ENCODE results near the gene C17orf67.

The C17orf67 gene

GRCh38 chr17:56879280-56879679, 45.6 kb upstream of the C17orf67 start:
- no peaks in the 10 kb centered on the region for H3K79me2 ChIP-seq (ENCODE audit: insufficient read depth, low read depth)
- no peak overlapping the region for H2AFZ ChIP-seq (ENCODE audit: low read depth)
- no peaks in the 10 kb centered on the region for H3K27me3 ChIP-seq (ENCODE audit: insufficient read depth, low read depth)
- H3K4me2 ChIP-seq: no peak overlapping the region
- H3K4me3 ChIP-seq (IDR thresholded peaks at IDR 0.05; ENCODE audit: insufficient read depth, low read depth, low read length): no peak overlapping the region
- no peak overlapping the region for H3K27ac ChIP-seq
- TF ChIP-seq, protein P1, sequence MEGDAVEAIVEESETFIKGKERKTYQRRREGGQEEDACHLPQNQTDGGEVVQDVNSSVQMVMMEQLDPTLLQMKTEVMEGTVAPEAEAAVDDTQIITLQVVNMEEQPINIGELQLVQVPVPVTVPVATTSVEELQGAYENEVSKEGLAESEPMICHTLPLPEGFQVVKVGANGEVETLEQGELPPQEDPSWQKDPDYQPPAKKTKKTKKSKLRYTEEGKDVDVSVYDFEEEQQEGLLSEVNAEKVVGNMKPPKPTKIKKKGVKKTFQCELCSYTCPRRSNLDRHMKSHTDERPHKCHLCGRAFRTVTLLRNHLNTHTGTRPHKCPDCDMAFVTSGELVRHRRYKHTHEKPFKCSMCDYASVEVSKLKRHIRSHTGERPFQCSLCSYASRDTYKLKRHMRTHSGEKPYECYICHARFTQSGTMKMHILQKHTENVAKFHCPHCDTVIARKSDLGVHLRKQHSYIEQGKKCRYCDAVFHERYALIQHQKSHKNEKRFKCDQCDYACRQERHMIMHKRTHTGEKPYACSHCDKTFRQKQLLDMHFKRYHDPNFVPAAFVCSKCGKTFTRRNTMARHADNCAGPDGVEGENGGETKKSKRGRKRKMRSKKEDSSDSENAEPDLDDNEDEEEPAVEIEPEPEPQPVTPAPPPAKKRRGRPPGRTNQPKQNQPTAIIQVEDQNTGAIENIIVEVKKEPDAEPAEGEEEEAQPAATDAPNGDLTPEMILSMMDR (conservative IDR thresholded peaks at IDR 0.05; ENCODE audit: low read depth, low read length): no peak
- no peak overlapping the region for H3K9ac ChIP-seq
- H4K20me1 ChIP-seq (ENCODE audit: insufficient read depth): no peaks in the 10 kb centered on the region
- H3K4me1 ChIP-seq (ENCODE audit: low read depth, poor library complexity, severe bottlenecking): no peaks in the 10 kb centered on the region
- no peaks in the 10 kb centered on the region for H3K36me3 ChIP-seq (ENCODE audit: insufficient read depth)

DNA sequence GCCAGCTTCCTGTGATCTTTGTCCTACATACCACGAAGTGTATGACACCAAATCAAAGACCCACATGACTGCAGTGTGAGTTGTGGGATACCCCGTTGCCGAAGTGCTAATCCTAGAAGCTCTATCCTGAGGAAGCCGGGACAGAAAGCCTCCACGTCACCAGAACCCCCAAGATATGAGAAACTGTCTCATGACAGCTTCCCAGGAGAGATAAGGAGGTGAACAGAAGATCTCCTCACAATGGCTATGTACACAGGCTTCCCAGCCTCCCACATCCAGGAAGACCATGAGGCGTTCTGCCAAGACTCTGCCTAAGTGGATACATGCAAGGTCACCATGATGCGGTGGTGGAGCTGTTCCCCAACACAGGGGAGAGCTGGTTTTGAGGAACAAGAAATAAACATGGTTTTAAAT, 43.1 kb upstream of the C17orf67 start:
- Histone ChIP-seq H3K27me3 (ENCODE audit: insufficient read depth, low read depth) (no peaks in the 10 kb centered on the region), H4K20me1 (ENCODE audit: insufficient read depth) (no peaks in the 10 kb centered on the region), H3K9ac (no peak overlapping the region), H3K4me2 (no peak overlapping the region), H3K79me2 (ENCODE audit: insufficient read depth, low read depth) (no peaks in the 10 kb centered on the region), H3K27ac (no peak overlapping the region), H3K4me3 (IDR thresholded peaks at IDR 0.05; ENCODE audit: insufficient read depth, low read depth, low read length) (no peak overlapping the region), H2AFZ (ENCODE audit: low read depth) (no peak overlapping the region), H3K36me3 (ENCODE audit: insufficient read depth) (no peaks in the 10 kb centered on the region), H3K4me1 (ENCODE audit: low read depth, poor library complexity, severe bottlenecking) (no peaks in the 10 kb centered on the region)
- TF ChIP-seq, protein P1 (conservative IDR thresholded peaks at IDR 0.05; ENCODE audit: low read depth, low read length): no peak

- no peaks in the 10 kb centered on the region for H3K36me3 ChIP-seq (ENCODE audit: insufficient read depth)
- peaks cover 22% of the 10 kb centered on the region for H3K4me1 ChIP-seq (ENCODE audit: low read depth, poor library complexity, severe bottlenecking)
- no peaks in the 10 kb centered on the region for H3K27me3 ChIP-seq (ENCODE audit: insufficient read depth, low read depth)
- H3K79me2 ChIP-seq (ENCODE audit: insufficient read depth, low read depth): no peaks in the 10 kb centered on the region
- H3K9ac ChIP-seq: no peak overlapping the region
- no peak overlapping the region for H2AFZ ChIP-seq (ENCODE audit: low read depth)
- peak overlapping the region; percentile 46 for H3K27ac ChIP-seq
- TF ChIP-seq, protein P1 (conservative IDR thresholded peaks at IDR 0.05; ENCODE audit: low read depth, low read length): no peak
- H3K4me3 ChIP-seq (IDR thresholded peaks at IDR 0.05; ENCODE audit: insufficient read depth, low read depth, low read length): no peak overlapping the region
- no peaks in the 10 kb centered on the region for H4K20me1 ChIP-seq (ENCODE audit: insufficient read depth)
- peak overlapping the region; percentile 11; the same call in 1 of the 2 replicates for H3K4me2 ChIP-seq
Measured at GRCh38 chr17:56870081-56870651, 36.4 kb upstream of the C17orf67 start.

DNA sequence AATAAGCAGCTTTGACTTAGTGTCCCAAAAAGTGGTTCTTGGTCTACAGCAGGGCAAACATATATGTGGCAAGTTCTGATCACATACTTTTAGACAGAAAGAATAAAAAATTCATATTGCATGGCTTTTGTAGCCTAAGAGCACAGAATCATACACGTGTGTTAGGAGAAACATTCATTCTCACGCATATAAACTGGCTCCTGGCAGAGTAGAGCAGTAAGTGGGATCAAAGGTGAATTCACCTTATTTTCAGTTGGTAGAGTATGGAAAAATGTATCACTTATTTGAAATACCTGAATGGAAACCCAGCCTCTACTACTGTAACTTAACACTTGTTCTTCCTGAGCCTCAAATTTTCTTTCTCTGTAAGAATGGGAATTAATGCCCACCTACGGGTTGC, 35.0 kb upstream of the C17orf67 start:
- H3K27me3 ChIP-seq (ENCODE audit: insufficient read depth, low read depth): no peaks in the 10 kb centered on the region
- H2AFZ ChIP-seq (ENCODE audit: low read depth): no peak overlapping the region
- H3K4me1 ChIP-seq (ENCODE audit: low read depth, poor library complexity, severe bottlenecking): peaks cover 22% of the 10 kb centered on the region
- no peak overlapping the region for H3K4me2 ChIP-seq
- no peak overlapping the region for H3K9ac ChIP-seq
- no peaks in the 10 kb centered on the region for H4K20me1 ChIP-seq (ENCODE audit: insufficient read depth)
- H3K79me2 ChIP-seq (ENCODE audit: insufficient read depth, low read depth): no peaks in the 10 kb centered on the region
- TF ChIP-seq, protein P1 (conservative IDR thresholded peaks at IDR 0.05; ENCODE audit: low read depth, low read length): no peak
- no peak overlapping the region for H3K4me3 ChIP-seq (IDR thresholded peaks at IDR 0.05; ENCODE audit: insufficient read depth, low read depth, low read length)
- H3K36me3 ChIP-seq (ENCODE audit: insufficient read depth): no peaks in the 10 kb centered on the region
- no peak overlapping the region for H3K27ac ChIP-seq
